T47D (cell line): ENCODE data around the gene NTMT2.
"Not testable (repeated sequence)": the region's sequence is repeated elsewhere in the genome, so short reads cannot be mapped to it uniquely, and the experiment has no call there.

Source experiments
- DNase-seq, 2 experiments: peaks; one replicate each; pipeline versions ENCODE4 v3.0.0 to v3.0.0-alpha.2; 2011 to 2012; ENCODE audit warnings: low read depth in 1 of 2, low spot score in 1 of 2
- JUND ChIP-seq: IDR thresholded peaks from 2 replicates; pipeline ENCODE4 v1.6.1; 2012; ENCODE audit warnings: low read depth
- in situ Hi-C: cut with HindIII; loops from 2 replicates; pipeline ENCODE4 v1.10.0; 2016; ENCODE audit warnings: low sequenced_read_pairs, low pct_unique_long_range_greater_than_20kb

The NTMT2 gene

GRCh38 chr1:170145770-170146676 is at the start of gene NTMT2:
Gene NTMT2, plus strand, starts transcription at chr1:170145959. Its CDS starts 149 bp downstream, at chr1:170146108.
- no peak for TF ChIP-seq JUND
- in situ Hi-C loops, result no loop called here
- DNase-seq, result no peak

- TF ChIP-seq JUND, result no peak
- in situ Hi-C loops, result no loop called here
- no peak for DNase-seq
Measured at GRCh38 chr1:170095976-170096748, 49.6 kb upstream of the NTMT2 start.

GRCh38 chr1:170096806-170097340 is 48.9 kb upstream of the NTMT2 start:
- in situ Hi-C loops, result no loop called here
- no peak for TF ChIP-seq JUND
- DNase-seq, result no peak

- no peak for TF ChIP-seq JUND
Measured at GRCh38 chr1:170097449-170097948, 48.3 kb upstream of the NTMT2 start.

GRCh38 chr1:170113140-170113539 is 32.6 kb upstream of the NTMT2 start:
- DNase-seq, in situ Hi-C loops: not testable (repeated sequence)

More at GRCh38 chr1:170097449-170097948, 48.3 kb upstream of the NTMT2 start:
- DNase-seq, result peak in 1 of 2 experiments; percentile 54
- in situ Hi-C loops, result no loop called here

- peak; percentile 54 to 84 for DNase-seq
Measured at GRCh38 chr1:170114906-170115305, 30.9 kb upstream of the NTMT2 start.

GRCh38 chr1:170122366-170122765 is 23.4 kb upstream of the NTMT2 start:
- in situ Hi-C loops, result no loop called here
- no peak for TF ChIP-seq JUND
- DNase-seq, result no peak

More at GRCh38 chr1:170114906-170115305, 30.9 kb upstream of the NTMT2 start:
- no peak for TF ChIP-seq JUND
- in situ Hi-C loops, result no loop called here

GRCh38 chr1:170125269-170125668 is 20.5 kb upstream of the NTMT2 start:
- no peak for TF ChIP-seq JUND
- DNase-seq, result no peak
- in situ Hi-C loops, result no loop called here

- in situ Hi-C loops, result no loop called here
- TF ChIP-seq JUND, result no peak
- DNase-seq, result no peak
Measured at GRCh38 chr1:170126696-170127095, 19.1 kb upstream of the NTMT2 start.

GRCh38 chr1:170131450-170131849 is 14.3 kb upstream of the NTMT2 start:
- in situ Hi-C loops, result no loop called here
- no peak for DNase-seq
- no peak for TF ChIP-seq JUND

GRCh38 chr1:170131984-170132383 is 13.8 kb upstream of the NTMT2 start:
- no peak for DNase-seq
- TF ChIP-seq JUND, result no peak
- in situ Hi-C loops, result no loop called here

GRCh38 chr1:170133766-170134495 is 11.8 kb upstream of the NTMT2 start:
- in situ Hi-C loops, result no loop called here
- no peak for TF ChIP-seq JUND
- DNase-seq, result no peak
